ENCODE results near the gene PDE8A. TPM values are rescaled to one million over a fixed set of nuclear protein-coding genes. Genes with fewer than 3 reads are reported as not detected.

Gene PDE8A
- total RNA-seq, 1 experiment from 2014 or later, result 65.9 TPM

DNA sequence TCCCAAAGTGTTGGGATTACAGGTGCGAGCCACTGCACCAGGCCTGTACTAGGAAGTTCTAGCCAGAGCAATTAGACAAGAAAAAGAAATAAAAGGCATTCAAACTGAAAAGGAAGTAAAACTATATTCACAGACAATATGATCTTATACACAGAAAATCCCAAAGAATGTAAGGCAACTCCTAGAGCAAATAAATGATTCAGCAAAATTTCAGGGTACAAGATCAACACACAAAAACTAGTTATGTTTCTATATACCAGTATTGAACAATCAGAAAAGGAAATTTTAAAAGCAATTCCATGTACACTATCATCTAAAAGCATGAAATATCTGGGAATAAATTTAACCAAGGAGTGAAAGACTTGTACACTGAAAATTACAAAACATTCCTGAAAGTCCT lies 180.6 kb downstream of the PDE8A start:
- Mint-ChIP-seq H3K36me3 (ENCODE audit: insufficient read depth, unreplicated experiment) (peaks cover 9% of the 10 kb centered on the region), H3K4me3 (ENCODE audit: low read depth, unreplicated experiment) (no peak overlapping the region), H3K27ac (ENCODE audit: unreplicated experiment) (no peak overlapping the region), H3K9me3 (ENCODE audit: low read depth, unreplicated experiment) (peaks cover 5% of the 10 kb centered on the region), H3K4me1 (ENCODE audit: low read depth, unreplicated experiment) (peaks cover 18% of the 10 kb centered on the region), H3K27me3 (ENCODE audit: unreplicated experiment) (no peaks in the 10 kb centered on the region)
- DNase-seq, result no peak
- BruUV-seq (replicated peaks), result no TSS peak
- CTCF ChIA-PET, result interaction anchor here (0.7 kb wide), 1 partner anchor 209 kb away, joined by 3 read pairs; no protein-coding TSS in a partner anchor
- TF ChIP-seq, protein P1, sequence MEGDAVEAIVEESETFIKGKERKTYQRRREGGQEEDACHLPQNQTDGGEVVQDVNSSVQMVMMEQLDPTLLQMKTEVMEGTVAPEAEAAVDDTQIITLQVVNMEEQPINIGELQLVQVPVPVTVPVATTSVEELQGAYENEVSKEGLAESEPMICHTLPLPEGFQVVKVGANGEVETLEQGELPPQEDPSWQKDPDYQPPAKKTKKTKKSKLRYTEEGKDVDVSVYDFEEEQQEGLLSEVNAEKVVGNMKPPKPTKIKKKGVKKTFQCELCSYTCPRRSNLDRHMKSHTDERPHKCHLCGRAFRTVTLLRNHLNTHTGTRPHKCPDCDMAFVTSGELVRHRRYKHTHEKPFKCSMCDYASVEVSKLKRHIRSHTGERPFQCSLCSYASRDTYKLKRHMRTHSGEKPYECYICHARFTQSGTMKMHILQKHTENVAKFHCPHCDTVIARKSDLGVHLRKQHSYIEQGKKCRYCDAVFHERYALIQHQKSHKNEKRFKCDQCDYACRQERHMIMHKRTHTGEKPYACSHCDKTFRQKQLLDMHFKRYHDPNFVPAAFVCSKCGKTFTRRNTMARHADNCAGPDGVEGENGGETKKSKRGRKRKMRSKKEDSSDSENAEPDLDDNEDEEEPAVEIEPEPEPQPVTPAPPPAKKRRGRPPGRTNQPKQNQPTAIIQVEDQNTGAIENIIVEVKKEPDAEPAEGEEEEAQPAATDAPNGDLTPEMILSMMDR (IDR thresholded peaks at IDR 0.05; ENCODE audit: unreplicated experiment), result no peak
- intact Hi-C loops (cut with micrococcal nuclease; ENCODE audit: unreplicated experiment), result no loop called here

DNA sequence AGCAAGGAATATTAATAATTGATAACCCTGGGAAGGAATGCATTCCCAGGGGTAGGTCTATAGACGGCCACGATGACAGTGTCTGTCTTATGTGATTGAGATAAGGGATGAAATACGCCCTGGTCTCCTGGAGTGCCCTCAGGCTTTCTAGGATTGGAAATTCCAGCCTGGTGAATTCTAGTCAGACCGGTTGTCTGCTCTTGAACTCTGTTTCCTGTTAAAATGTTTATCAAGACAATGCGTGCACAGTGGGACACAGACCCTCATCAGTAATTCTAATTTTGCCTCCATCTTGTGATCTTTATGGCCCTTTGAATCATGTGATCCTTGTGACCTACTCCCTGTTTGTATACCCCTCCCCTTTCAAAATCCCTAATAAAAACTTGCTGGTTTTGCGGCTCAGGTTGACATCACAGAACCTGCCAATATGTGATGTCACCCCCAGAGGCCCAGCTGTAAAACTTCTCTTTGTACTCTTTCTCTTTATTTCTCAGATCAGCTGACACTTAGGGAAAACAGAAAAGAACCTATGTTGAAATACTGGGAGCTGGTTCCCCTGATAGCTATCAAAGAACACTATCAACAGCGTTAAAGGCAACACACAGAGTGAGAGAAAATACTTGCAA lies 183.3 kb downstream of the PDE8A start:
- peak; percentile 57 for DNase-seq
- peak overlapping the region; percentile 92 for H3K27ac Mint-ChIP-seq (ENCODE audit: unreplicated experiment)

DNA sequence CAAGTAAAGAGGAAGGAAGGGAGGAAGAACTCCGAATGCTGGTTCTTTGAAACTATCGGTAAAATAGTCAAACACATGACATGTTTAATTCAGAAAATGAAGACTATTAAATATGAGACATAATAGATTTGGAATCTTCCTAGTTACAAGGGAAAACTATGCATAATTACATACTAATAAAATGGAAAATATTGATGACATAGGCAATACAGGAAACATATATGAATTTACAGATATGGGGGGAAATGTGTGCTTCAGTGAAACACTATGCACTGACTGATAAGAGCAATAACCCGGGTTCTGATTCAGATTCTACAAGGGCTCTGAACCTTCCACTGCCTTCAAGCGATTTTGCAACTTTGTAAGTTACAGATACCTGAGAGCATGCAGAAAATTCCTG lies 185.9 kb downstream of the PDE8A start:
- intact Hi-C loops (cut with micrococcal nuclease; ENCODE audit: unreplicated experiment), result no loop called here
- H3K36me3 Mint-ChIP-seq (ENCODE audit: insufficient read depth, unreplicated experiment), result peaks cover 18% of the 10 kb centered on the region
- H3K9me3 Mint-ChIP-seq (ENCODE audit: low read depth, unreplicated experiment), result peaks cover 4% of the 10 kb centered on the region
- CTCF ChIA-PET, result interaction anchor here (1.1 kb wide), 1 partner anchor 25 kb away, joined by 3 read pairs; no protein-coding TSS in a partner anchor
- DNase-seq, result no peak
- no TSS peak for BruUV-seq (replicated peaks)
- H3K4me3 Mint-ChIP-seq (ENCODE audit: low read depth, unreplicated experiment), result no peak overlapping the region
- H3K27ac Mint-ChIP-seq (ENCODE audit: unreplicated experiment), result no peak overlapping the region
- H3K27me3 Mint-ChIP-seq (ENCODE audit: unreplicated experiment), result no peaks in the 10 kb centered on the region
- peaks cover 18% of the 10 kb centered on the region for H3K4me1 Mint-ChIP-seq (ENCODE audit: low read depth, unreplicated experiment)
- TF ChIP-seq, protein P1 (IDR thresholded peaks at IDR 0.05; ENCODE audit: unreplicated experiment), result no peak

More for the DNA sequence above, 183.3 kb downstream of the PDE8A start:
- BruUV-seq (replicated peaks), result no TSS peak
- H3K36me3 Mint-ChIP-seq (ENCODE audit: insufficient read depth, unreplicated experiment), result peaks cover 18% of the 10 kb centered on the region
- H3K27me3 Mint-ChIP-seq (ENCODE audit: unreplicated experiment), result no peaks in the 10 kb centered on the region
- TF ChIP-seq, protein P1 (IDR thresholded peaks at IDR 0.05; ENCODE audit: unreplicated experiment), result no peak
- peaks cover 18% of the 10 kb centered on the region for H3K4me1 Mint-ChIP-seq (ENCODE audit: low read depth, unreplicated experiment)
- intact Hi-C loops (cut with micrococcal nuclease; ENCODE audit: unreplicated experiment), result no loop called here
- peaks cover 5% of the 10 kb centered on the region for H3K9me3 Mint-ChIP-seq (ENCODE audit: low read depth, unreplicated experiment)
- H3K4me3 Mint-ChIP-seq (ENCODE audit: low read depth, unreplicated experiment), result peak overlapping the region; percentile 50
- CTCF ChIA-PET, result no interaction called here

DNA sequence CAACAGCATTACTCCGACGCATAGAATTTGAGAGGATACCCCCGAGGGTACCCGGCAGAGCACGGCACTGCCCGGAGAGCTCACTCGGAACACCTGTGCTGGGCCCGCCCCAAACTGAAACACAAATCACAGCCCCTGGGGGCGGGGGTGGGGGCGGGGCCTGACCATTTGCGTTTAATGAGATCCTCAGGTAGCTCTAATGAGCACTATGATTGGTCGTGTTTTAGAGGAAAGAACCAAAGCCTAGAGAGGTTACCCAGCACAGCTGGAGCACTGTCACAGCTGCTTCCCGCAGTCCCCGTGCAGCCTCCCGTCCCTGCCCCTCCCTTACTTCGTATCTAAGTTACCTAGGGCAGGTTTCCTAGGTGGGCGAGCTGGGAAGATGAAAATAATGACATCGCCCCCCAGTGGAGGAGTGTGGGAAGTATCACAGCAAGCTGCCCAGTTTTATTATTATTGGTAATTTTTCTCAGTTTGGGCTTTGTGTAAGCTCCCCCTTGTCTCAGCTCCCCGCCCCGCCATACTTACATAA lies 187.1 kb downstream of the PDE8A start:
- Mint-ChIP-seq H3K27ac (ENCODE audit: unreplicated experiment) (no peak overlapping the region), H3K27me3 (ENCODE audit: unreplicated experiment) (no peaks in the 10 kb centered on the region), H3K36me3 (ENCODE audit: insufficient read depth, unreplicated experiment) (peaks cover 18% of the 10 kb centered on the region), H3K9me3 (ENCODE audit: low read depth, unreplicated experiment) (peaks cover 8% of the 10 kb centered on the region), H3K4me3 (ENCODE audit: low read depth, unreplicated experiment) (peak overlapping the region; percentile 75), H3K4me1 (ENCODE audit: low read depth, unreplicated experiment) (peaks cover 18% of the 10 kb centered on the region)
- peak; percentile 83 for DNase-seq
- CTCF ChIA-PET, result interaction anchor here (0.6 to 1.4 kb wide), 17 partner anchors 9 to 422 kb away, joined by 3 to 15 read pairs (median 4); no protein-coding TSS in a partner anchor
- intact Hi-C loops (cut with micrococcal nuclease; ENCODE audit: unreplicated experiment), result no loop called here
- BruUV-seq (replicated peaks), result no TSS peak
- TF ChIP-seq, protein P1 (IDR thresholded peaks at IDR 0.05; ENCODE audit: unreplicated experiment), result peak; percentile 91

All from Calu3 (cell line).